Hepatocyte (in vitro differentiated cells): ENCODE data around the gene PTPRC. TPM values are rescaled to one million over a fixed set of nuclear protein-coding genes. Genes with fewer than 3 reads are reported as not detected.
A peak's percentile ranks its signal among the peaks of the same experiment; 100 is the strongest.

Experiments
- DNase-seq: peaks from one replicate; pipeline ENCODE4 v3.0.0-alpha.2; 2016; ENCODE audit warnings: low spot score
- H2AFZ ChIP-seq: fragments of 200-600 bp; sonication (generic); 2 replicates; pipeline ENCODE4 v1.6.0; 2016; ENCODE audit warnings: antibody characterized with exemption, mild to moderate bottlenecking
- H3K27ac ChIP-seq: fragments of 200-600 bp; sonication (generic); 2 replicates; pipeline ENCODE4 v1.5.1; 2016; ENCODE audit warnings: mild to moderate bottlenecking
- H3K27me3 ChIP-seq: fragments of 200-600 bp; sonication (generic); 2 replicates; pipeline ENCODE4 v1.6.1; 2016
- H3K36me3 ChIP-seq: fragments of 200-600 bp; sonication (generic); replicated peaks from 2 replicates; pipeline ENCODE4 v1.5.1; 2016; ENCODE audit warnings: low read depth; ENCODE audit not compliant: insufficient read depth
- H3K4me1 ChIP-seq: fragments of 200-600 bp; sonication (generic); 2 replicates; pipeline ENCODE4 v1.5.1; 2016; ENCODE audit warnings: mild to moderate bottlenecking, moderate library complexity; ENCODE audit not compliant: insufficient read depth
- H3K4me2 ChIP-seq: fragments of 200-600 bp; sonication (generic); 2 replicates; pipeline ENCODE4 v1.6.0; 2016
- H3K4me3 ChIP-seq: fragments of 200-600 bp; sonication (generic); 2 replicates; pipeline ENCODE4 v1.5.1; 2016; ENCODE audit warnings: mild to moderate bottlenecking
- H3K79me2 ChIP-seq: fragments of 200-600 bp; sonication (generic); 2 replicates; pipeline ENCODE4 v1.6.0; 2017; ENCODE audit warnings: mild to moderate bottlenecking
- H3K9me2 ChIP-seq: fragments of 200-600 bp; sonication (generic); replicated peaks from 2 replicates; pipeline ENCODE4 v1.6.0; 2017; ENCODE audit warnings: mild to moderate bottlenecking; ENCODE audit not compliant: insufficient read depth
- H3K9me3 ChIP-seq: fragments of 200-600 bp; sonication (generic); 2 replicates; pipeline ENCODE4 v1.5.1; 2016; ENCODE audit warnings: low read depth, mild to moderate bottlenecking
- H4K20me1 ChIP-seq: fragments of 200-600 bp; sonication (generic); 2 replicates; pipeline ENCODE4 v1.6.0; 2016; ENCODE audit warnings: mild to moderate bottlenecking; ENCODE audit not compliant: insufficient read depth, poor library complexity, severe bottlenecking
- EZH2 ChIP-seq: fragments of 200-600 bp; sonication (generic); IDR thresholded peaks from 2 replicates; pipeline ENCODE4 v1.6.1; 2016; ENCODE audit warnings: antibody characterized with exemption, mild to moderate bottlenecking, borderline replicate concordance
- EZH2phosphoT487 ChIP-seq: fragments of 200-600 bp; sonication (generic); IDR thresholded peaks from one replicate; pipeline ENCODE4 v1.6.1; 2018; ENCODE audit warnings: antibody characterized with exemption, mild to moderate bottlenecking, low read depth, moderate library complexity; ENCODE audit not compliant: unreplicated experiment, severe bottlenecking
- WGBS: methylation state at CpG from one replicate; pipeline ENCODE4 v1.1.6; 2016; ENCODE audit warnings: low lambda C conversion rate; ENCODE audit errors: missing lambda C conversion rate; 5-methylcytosine and 5-hydroxymethylcytosine counted together
- polyA plus RNA-seq: library from polyadenylated mRNA; unstranded; fragments of >200 nt; fragmentation: Nextera tagmentation; extraction: Ambion mirVana; gene quantifications from 2 replicates; pipeline ENCODE4 v1.2.1, GENCODE V29; 2016
- total RNA-seq: library from RNA; depleted of rRNA; stranded (reverse); fragments of >200 nt; gene quantifications from 2 replicates; pipeline ENCODE4 v1.2.3, GENCODE V29; 2014
- TF ChIP-seq, protein P1 (sequence below): fragments of 200-600 bp; sonication (generic); IDR thresholded peaks from 2 replicates; pipeline ENCODE4 v1.5.1; 2016; ENCODE audit warnings: antibody characterized with exemption, mild to moderate bottlenecking; ENCODE audit not compliant: poor library complexity

Gene PTPRC
- total and polyA plus RNA-seq, 2 experiments from 2014 or later, result 0.87 TPM; not detected in 1

DNA sequence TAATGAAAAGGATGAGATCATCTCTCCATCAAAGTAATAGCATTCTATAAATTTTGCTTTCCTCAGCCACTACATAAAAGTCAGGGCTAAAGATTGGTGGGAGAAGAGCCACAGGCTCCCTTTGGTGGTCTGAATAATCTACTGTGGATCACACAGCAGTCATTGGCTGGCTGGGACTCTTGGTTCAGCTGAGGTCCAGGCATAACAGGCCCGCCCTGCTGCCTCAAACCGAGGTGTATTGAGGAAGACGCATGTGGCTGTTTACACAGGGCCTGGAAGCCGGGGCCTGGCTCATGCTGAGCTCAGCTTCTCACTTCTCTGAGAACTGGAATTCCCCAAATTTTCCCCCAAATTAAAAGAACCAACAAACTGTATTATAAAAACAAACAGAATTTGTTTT lies 139.2 kb downstream of the PTPRC start:
- TF ChIP-seq, protein P1, sequence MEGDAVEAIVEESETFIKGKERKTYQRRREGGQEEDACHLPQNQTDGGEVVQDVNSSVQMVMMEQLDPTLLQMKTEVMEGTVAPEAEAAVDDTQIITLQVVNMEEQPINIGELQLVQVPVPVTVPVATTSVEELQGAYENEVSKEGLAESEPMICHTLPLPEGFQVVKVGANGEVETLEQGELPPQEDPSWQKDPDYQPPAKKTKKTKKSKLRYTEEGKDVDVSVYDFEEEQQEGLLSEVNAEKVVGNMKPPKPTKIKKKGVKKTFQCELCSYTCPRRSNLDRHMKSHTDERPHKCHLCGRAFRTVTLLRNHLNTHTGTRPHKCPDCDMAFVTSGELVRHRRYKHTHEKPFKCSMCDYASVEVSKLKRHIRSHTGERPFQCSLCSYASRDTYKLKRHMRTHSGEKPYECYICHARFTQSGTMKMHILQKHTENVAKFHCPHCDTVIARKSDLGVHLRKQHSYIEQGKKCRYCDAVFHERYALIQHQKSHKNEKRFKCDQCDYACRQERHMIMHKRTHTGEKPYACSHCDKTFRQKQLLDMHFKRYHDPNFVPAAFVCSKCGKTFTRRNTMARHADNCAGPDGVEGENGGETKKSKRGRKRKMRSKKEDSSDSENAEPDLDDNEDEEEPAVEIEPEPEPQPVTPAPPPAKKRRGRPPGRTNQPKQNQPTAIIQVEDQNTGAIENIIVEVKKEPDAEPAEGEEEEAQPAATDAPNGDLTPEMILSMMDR, result no peak
- TF ChIP-seq EZH2 (no peak), EZH2phosphoT487 (no peak)
- Histone ChIP-seq H3K79me2 (no peaks in the 10 kb centered on the region), H3K9me3 (no peaks in the 10 kb centered on the region), H3K4me3 (no peak overlapping the region), H3K4me2 (no peak overlapping the region), H3K4me1 (no peaks in the 10 kb centered on the region), H2AFZ (no peak overlapping the region), H4K20me1 (no peaks in the 10 kb centered on the region), H3K27ac (no peak overlapping the region), H3K27me3 (no peaks in the 10 kb centered on the region), H3K36me3 (no peaks in the 10 kb centered on the region), H3K9me2 (no peaks in the 10 kb centered on the region)
- 65% methylated on average over 4 of the region's 4 CpGs for WGBS
- DNase-seq, result no peak

DNA sequence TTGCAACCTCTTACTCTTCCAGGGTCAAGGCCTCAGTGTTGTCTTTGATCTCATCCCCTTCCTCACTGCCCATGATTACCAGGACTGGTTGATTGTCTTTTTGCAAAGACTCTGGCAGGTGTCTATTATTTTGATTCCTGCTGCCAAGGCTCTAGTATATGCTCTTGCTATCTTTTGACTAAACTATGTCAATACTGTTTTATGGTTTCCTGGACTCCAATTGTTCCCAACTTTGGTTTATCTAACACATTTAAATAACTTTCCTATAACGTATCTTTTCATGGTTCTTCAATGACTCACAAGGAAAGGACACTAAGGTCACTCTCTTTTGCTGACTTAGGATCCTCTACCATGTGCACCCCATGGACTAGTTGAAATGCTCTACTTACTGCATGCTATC lies 141.5 kb downstream of the PTPRC start:
- WGBS, result 52% methylated on average over 1 of the region's 1 CpG

DNA sequence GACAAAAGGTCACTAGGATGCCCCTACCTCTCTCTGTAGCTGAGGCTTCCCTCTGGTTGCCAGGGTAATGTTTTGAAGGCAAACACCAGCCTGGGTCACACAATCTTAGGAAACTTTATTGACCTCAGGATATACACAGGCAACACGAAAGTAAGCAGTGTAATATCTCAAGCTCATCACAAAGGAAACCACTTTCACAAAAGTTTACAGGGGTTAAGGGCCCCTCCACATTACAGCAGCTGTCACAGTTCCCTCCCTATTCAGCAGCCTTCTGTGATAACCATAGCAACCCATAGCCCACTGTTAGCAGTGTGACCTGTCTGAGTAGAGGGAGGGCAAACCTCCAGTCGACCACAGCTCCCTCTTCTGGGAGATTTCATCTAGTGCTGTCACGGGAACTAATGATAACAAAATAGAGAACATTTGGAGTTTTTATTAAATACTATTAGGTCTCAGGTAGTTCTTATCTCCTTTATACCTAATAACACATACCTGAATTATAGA lies 149.8 kb downstream of the PTPRC start:
- Histone ChIP-seq H3K27me3 (no peaks in the 10 kb centered on the region), H3K4me1 (no peaks in the 10 kb centered on the region), H3K4me2 (no peak overlapping the region), H4K20me1 (no peaks in the 10 kb centered on the region), H3K27ac (no peak overlapping the region), H3K36me3 (no peaks in the 10 kb centered on the region), H2AFZ (no peak overlapping the region), H3K79me2 (no peaks in the 10 kb centered on the region), H3K4me3 (no peak overlapping the region), H3K9me3 (no peaks in the 10 kb centered on the region), H3K9me2 (no peaks in the 10 kb centered on the region)
- no peak for TF ChIP-seq EZH2
- no peak for TF ChIP-seq EZH2phosphoT487
- TF ChIP-seq, protein P1, result peak; percentile 45
- peak; percentile 34 for DNase-seq
- WGBS, result 29% methylated on average over 3 of the region's 3 CpGs

More for the DNA sequence above, 141.5 kb downstream of the PTPRC start:
- peak; percentile 9 for DNase-seq
- H3K4me3 ChIP-seq, result no peak overlapping the region
- H3K27ac ChIP-seq, result peak overlapping the region; percentile 29
- H4K20me1 ChIP-seq, result no peaks in the 10 kb centered on the region
- H3K27me3 ChIP-seq, result no peaks in the 10 kb centered on the region
- no peaks in the 10 kb centered on the region for H3K9me2 ChIP-seq
- H3K4me2 ChIP-seq, result no peak overlapping the region
- H2AFZ ChIP-seq, result no peak overlapping the region
- no peaks in the 10 kb centered on the region for H3K79me2 ChIP-seq
- H3K9me3 ChIP-seq, result no peaks in the 10 kb centered on the region
- TF ChIP-seq, protein P1, result no peak
- no peak for TF ChIP-seq EZH2
- TF ChIP-seq EZH2phosphoT487, result no peak
- no peaks in the 10 kb centered on the region for H3K4me1 ChIP-seq
- H3K36me3 ChIP-seq, result no peaks in the 10 kb centered on the region
